GM12864 (cell line): Measurements from ENCODE around the gene UBE2G1.

Experiments
- DNase-seq: peaks from one replicate; pipeline ENCODE4 v3.0.0-alpha.2; 2011; ENCODE audit warnings: low read depth
- H3K4me3 ChIP-seq: 2 replicates; pipeline ENCODE4 v1.5.1; 2011; ENCODE audit warnings: mild to moderate bottlenecking, low read depth, low read length, control low read depth
- CTCF ChIP-seq: IDR thresholded peaks from 2 replicates; pipeline ENCODE4 v1.5.1; 2011; ENCODE audit warnings: low read depth, mild to moderate bottlenecking, moderate library complexity, low read length, control low read depth, inconsistent platforms; ENCODE audit errors: missing control alignments

UBE2G1 gene

GRCh38 chr17:4305224-4305623 is 61.3 kb downstream of the UBE2G1 start:
- no peak overlapping the region for H3K4me3 ChIP-seq
- TF ChIP-seq CTCF, result no peak
- no peak for DNase-seq

- peak; percentile 13 for DNase-seq
- TF ChIP-seq CTCF, result peak; percentile 62
- H3K4me3 ChIP-seq, result no peak overlapping the region
Observed at GRCh38 chr17:4304417-4305027, 62.0 kb downstream of the UBE2G1 start.

- H3K4me3 ChIP-seq, result no peak overlapping the region
- no peak for DNase-seq
- TF ChIP-seq CTCF, result no peak
Observed at GRCh38 chr17:4301066-4301465, 65.4 kb downstream of the UBE2G1 start.

- no peak for TF ChIP-seq CTCF
- DNase-seq, result no peak
- no peak overlapping the region for H3K4me3 ChIP-seq
Observed at GRCh38 chr17:4297351-4297750, 69.1 kb downstream of the UBE2G1 start.

GRCh38 chr17:4295686-4296085 is 70.8 kb downstream of the UBE2G1 start:
- no peak for DNase-seq
- no peak overlapping the region for H3K4me3 ChIP-seq
- TF ChIP-seq CTCF, result no peak

- peak; percentile 10 for DNase-seq
Observed at GRCh38 chr17:4293572-4293971, 72.9 kb downstream of the UBE2G1 start.

More at GRCh38 chr17:4293572-4293971, 72.9 kb downstream of the UBE2G1 start:
- no peak overlapping the region for H3K4me3 ChIP-seq
- TF ChIP-seq CTCF, result no peak
